Stomach smooth muscle (tissue), 2 donors: ENCODE data around the gene GGT1.
"Not testable (repeated sequence)": the region's sequence is repeated elsewhere in the genome, so short reads cannot be mapped to it uniquely, and the experiment has no call there.

Experiments
- H3K27ac ChIP-seq: one replicate; pipeline ENCODE4 v1.7.0; 2013; ENCODE audit warnings: mild to moderate bottlenecking, low read length, inconsistent platforms
- H3K27me3 ChIP-seq, 2 donors: one replicate each; pipeline ENCODE4 v1.7.0; 2013; ENCODE audit warnings: low read length in 2 of 2; ENCODE audit not compliant: insufficient read depth in 2 of 2, control insufficient read depth in 1 of 2
- H3K36me3 ChIP-seq, 2 donors: one replicate each; pipeline ENCODE4 v1.7.0; 2013; ENCODE audit warnings: low read length in 2 of 2; ENCODE audit not compliant: control insufficient read depth in 2 of 2, insufficient read depth in 2 of 2
- H3K4me1 ChIP-seq: one replicate; pipeline ENCODE4 v1.7.0; 2013; ENCODE audit warnings: low read length; ENCODE audit not compliant: control insufficient read depth, insufficient read depth
- H3K4me3 ChIP-seq, 2 donors: one replicate each; pipeline ENCODE4 v1.7.0; 2013; ENCODE audit warnings: low read length in 2 of 2
- H3K9ac ChIP-seq, 2 donors: one replicate each; pipeline ENCODE4 v1.7.0; 2013; ENCODE audit warnings: low read length in 2 of 2, mild to moderate bottlenecking in 1 of 2
- H3K9me3 ChIP-seq, 2 donors: one replicate each; pipeline ENCODE4 v1.7.0; 2013; ENCODE audit warnings: low read length in 2 of 2; ENCODE audit not compliant: control insufficient read depth in 2 of 2
- donor health status: healthy.
- donor health status: Pancreatic carcinoma.

Gene GGT1

GRCh38 chr22:24602847-24603769 lies at the start of gene GGT1:
Gene GGT1 (plus strand): TSS chr22:24603193. CDS start chr22:24611082, 7,889 bp downstream.
- not testable (repeated sequence) for H3K9ac ChIP-seq, H3K4me1 ChIP-seq, H3K27ac ChIP-seq, H3K9me3 ChIP-seq, H3K4me3 ChIP-seq, H3K36me3 ChIP-seq, H3K27me3 ChIP-seq

GRCh38 chr22:24553597-24554312 lies 49.2 kb upstream of the GGT1 start:
- H3K27me3 ChIP-seq = no peaks in the 10 kb centered on the region
- H3K4me3 ChIP-seq = peak overlapping the region; percentile 65 to 96
- H3K27ac ChIP-seq = peak overlapping the region; percentile 92
- peaks cover 16% of the 10 kb centered on the region in 2 donors for H3K36me3 ChIP-seq
- peak overlapping the region; percentile 93 to 94 for H3K9ac ChIP-seq
- H3K4me1 ChIP-seq = peaks cover 50% of the 10 kb centered on the region
- no peaks in the 10 kb centered on the region for H3K9me3 ChIP-seq

GRCh38 chr22:24554313-24555164 lies 48.5 kb upstream of the GGT1 start, which contains the start of gene GUCD1:
Gene GUCD1 (minus strand): TSS chr22:24555138. CDS start chr22:24554991, 147 bp downstream.
- Histone ChIP-seq H3K36me3 (peaks cover 15 to 23% of the 10 kb centered on the region in 2 donors), H3K9ac (peak within 1 kb of the TSS; percentile 94 to 97), H3K27me3 (no peaks in the 10 kb centered on the region), H3K4me3 (peak within 1 kb of the TSS; percentile 91 to 98), H3K4me1 (peaks cover 48% of the 10 kb centered on the region), H3K9me3 (no peaks in the 10 kb centered on the region), H3K27ac (peak within 1 kb of the TSS; percentile 99)

- Histone ChIP-seq H3K9me3 (no peaks in the 10 kb centered on the region), H3K9ac (peak within 1 kb of the TSS; percentile 94 to 97), H3K4me1 (peaks cover 45% of the 10 kb centered on the region), H3K27me3 (no peaks in the 10 kb centered on the region), H3K36me3 (peaks cover 15 to 24% of the 10 kb centered on the region in 2 donors), H3K4me3 (peak within 1 kb of the TSS; percentile 91 to 98), H3K27ac (peak within 1 kb of the TSS; percentile 99)
Observed at GRCh38 chr22:24555165-24556039, 47.6 kb upstream of the GGT1 start, which contains the start of gene SNRPD3. Gene SNRPD3 (plus strand): TSS chr22:24555999. CDS start chr22:24557675, 1,676 bp downstream.

GRCh38 chr22:24559471-24559870 lies 43.5 kb upstream of the GGT1 start:
- Histone ChIP-seq H3K27ac (no peak overlapping the region), H3K9me3 (no peaks in the 10 kb centered on the region), H3K4me3 (no peak overlapping the region), H3K9ac (no peak overlapping the region), H3K36me3 (peaks cover 31 to 33% of the 10 kb centered on the region in 2 donors), H3K4me1 (peaks cover 34% of the 10 kb centered on the region), H3K27me3 (no peaks in the 10 kb centered on the region)

GRCh38 chr22:24563246-24563645 lies 39.7 kb upstream of the GGT1 start:
- peaks cover 28 to 33% of the 10 kb centered on the region in 2 donors for H3K36me3 ChIP-seq
- H3K27ac ChIP-seq = no peak overlapping the region
- no peak overlapping the region for H3K4me3 ChIP-seq
- no peak overlapping the region for H3K9ac ChIP-seq
- no peaks in the 10 kb centered on the region for H3K9me3 ChIP-seq
- H3K27me3 ChIP-seq = no peaks in the 10 kb centered on the region
- peaks cover 19% of the 10 kb centered on the region for H3K4me1 ChIP-seq

- Histone ChIP-seq H3K36me3 (peaks cover 28% of the 10 kb centered on the region in 2 donors), H3K9me3 (no peaks in the 10 kb centered on the region), H3K4me3 (no peak overlapping the region), H3K27ac (no peak overlapping the region), H3K9ac (peak overlapping the region in 1 of 2 donors; percentile 51), H3K27me3 (no peaks in the 10 kb centered on the region), H3K4me1 (peaks cover 19% of the 10 kb centered on the region)
Observed at GRCh38 chr22:24564376-24565058, 38.5 kb upstream of the GGT1 start.

GRCh38 chr22:24565077-24565476 lies 37.9 kb upstream of the GGT1 start:
- Histone ChIP-seq H3K4me3 (no peak overlapping the region), H3K36me3 (peaks cover 33 to 34% of the 10 kb centered on the region in 2 donors), H3K27ac (no peak overlapping the region), H3K4me1 (peaks cover 19% of the 10 kb centered on the region), H3K9ac (no peak overlapping the region), H3K9me3 (no peaks in the 10 kb centered on the region), H3K27me3 (no peaks in the 10 kb centered on the region)

GRCh38 chr22:24566899-24567511 lies 36.0 kb upstream of the GGT1 start:
- Histone ChIP-seq H3K27ac (no peak overlapping the region), H3K9me3 (no peaks in the 10 kb centered on the region), H3K27me3 (no peaks in the 10 kb centered on the region), H3K4me1 (peaks cover 19% of the 10 kb centered on the region), H3K36me3 (peaks cover 30 to 34% of the 10 kb centered on the region in 2 donors), H3K9ac (no peak overlapping the region), H3K4me3 (no peak overlapping the region)
